IPS DF 4.7 (cell line): ENCODE data around the gene JMJD1C.
"Not testable (repeated sequence)": the region's sequence is repeated elsewhere in the genome, so short reads cannot be mapped to it uniquely, and the experiment has no call there.

ENCODE experiments used
- DNase-seq: peaks from one replicate; pipeline ENCODE4 v3.0.0-alpha.2; 2013; ENCODE audit warnings: low spot score; ENCODE audit errors: extremely low read depth

The JMJD1C gene

GRCh38 chr10:63260860-63261251 lies 204.9 kb downstream of the JMJD1C start:
- DNase-seq, result no peak

DNA sequence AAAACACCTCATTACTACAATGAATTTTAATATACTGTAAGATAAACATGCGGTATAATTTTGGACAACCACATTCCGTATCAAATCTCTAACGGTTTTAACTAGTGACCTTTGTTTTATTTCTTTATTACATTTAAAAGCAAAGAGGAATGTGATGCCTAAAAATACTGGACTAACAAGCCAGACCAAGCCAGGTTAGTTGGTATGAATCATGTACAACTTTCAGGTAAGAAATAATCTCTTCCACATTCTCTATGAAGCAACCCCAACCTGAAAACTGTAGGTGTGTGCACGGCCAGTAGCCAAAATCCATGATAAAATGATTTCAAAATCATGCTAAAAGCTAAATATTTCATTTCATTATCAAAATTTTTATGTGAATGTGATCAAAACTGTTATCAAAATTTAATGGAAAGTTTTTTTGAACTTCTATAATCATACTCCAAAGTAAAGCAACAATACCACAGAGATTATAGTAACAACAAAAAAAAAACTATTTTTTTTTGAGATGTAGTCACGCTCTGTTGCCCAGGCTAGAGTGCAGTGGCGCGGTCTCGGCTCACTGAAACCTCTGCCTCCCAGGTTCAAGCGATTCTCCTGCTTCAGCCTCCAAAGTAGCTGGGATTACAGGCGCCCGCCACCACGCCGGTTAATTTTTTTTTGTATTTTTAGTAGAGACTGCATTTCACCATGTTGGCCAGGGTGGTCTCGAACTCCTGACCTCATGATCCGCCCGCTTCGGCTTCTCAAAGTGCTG lies 205.5 kb downstream of the JMJD1C start:
- no peak for DNase-seq

GRCh38 chr10:63258920-63259678 lies 206.7 kb downstream of the JMJD1C start:
- DNase-seq, result no peak

GRCh38 chr10:63257778-63258177 lies 208.0 kb downstream of the JMJD1C start:
- DNase-seq, result no peak

GRCh38 chr10:63256009-63256773 lies 209.6 kb downstream of the JMJD1C start:
- no peak for DNase-seq

DNA sequence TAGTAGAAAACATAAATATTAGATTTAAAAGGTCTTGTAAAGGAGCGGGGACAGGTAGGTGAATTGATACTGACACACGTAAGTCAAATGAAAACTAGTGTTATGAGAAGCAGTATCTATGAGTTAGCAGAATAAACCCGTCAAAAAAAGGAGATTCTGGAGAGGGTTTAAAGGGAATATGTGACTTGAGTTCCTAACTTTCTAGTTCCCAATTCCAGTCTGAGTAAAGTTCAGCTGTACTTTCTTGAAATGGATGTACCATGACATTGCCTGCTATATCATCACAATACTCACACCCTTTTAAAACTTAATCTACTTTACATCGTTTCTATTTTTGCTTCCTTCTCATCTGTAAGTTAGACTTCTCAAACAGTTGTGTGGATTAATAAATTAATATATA lies 210.5 kb downstream of the JMJD1C start:
- no peak for DNase-seq

GRCh38 chr10:63253040-63253439 lies 212.7 kb downstream of the JMJD1C start:
- no peak for DNase-seq

GRCh38 chr10:63252095-63252762 lies 213.5 kb downstream of the JMJD1C start:
- DNase-seq, result no peak

- DNase-seq, result no peak
Measured at GRCh38 chr10:63250032-63250431, 215.7 kb downstream of the JMJD1C start.

DNA sequence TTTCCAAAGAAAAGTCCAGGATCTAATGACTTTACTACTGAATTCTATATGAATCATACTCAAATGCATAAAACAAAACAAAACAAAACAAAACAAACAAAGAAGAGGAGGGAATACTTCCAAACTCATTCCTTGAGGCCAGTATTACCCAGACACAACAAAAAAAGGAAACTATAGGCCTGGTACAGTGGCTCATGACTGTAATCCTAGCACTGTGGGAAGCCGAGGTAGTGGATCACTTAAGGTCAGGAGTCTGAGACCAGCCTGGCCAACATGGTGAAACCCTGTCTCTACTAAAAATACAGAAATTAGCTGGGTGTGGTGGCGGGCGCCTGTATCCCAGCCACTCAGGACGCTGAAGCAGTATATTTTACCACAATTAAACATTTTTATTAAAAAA lies 218.0 kb downstream of the JMJD1C start:
- DNase-seq, result no peak

DNA sequence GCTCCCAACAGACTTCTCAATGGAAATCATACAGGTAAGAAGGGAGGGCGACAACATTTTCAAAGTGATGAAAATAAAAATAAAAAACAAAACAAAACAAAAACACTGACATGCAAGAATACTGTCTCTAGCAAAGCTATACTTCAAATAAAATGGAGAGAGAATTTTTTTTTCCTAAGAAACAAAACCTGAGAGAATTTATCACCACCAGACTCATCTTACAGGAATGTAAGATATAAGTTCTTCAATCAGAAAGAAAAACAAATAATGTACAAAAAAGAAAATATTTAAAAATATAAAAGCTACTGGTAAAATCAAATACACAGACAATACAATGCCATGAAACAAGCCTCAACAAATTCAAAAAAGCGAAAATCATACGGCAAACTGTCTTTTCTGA lies 219.4 kb downstream of the JMJD1C start:
- no peak for DNase-seq

DNA sequence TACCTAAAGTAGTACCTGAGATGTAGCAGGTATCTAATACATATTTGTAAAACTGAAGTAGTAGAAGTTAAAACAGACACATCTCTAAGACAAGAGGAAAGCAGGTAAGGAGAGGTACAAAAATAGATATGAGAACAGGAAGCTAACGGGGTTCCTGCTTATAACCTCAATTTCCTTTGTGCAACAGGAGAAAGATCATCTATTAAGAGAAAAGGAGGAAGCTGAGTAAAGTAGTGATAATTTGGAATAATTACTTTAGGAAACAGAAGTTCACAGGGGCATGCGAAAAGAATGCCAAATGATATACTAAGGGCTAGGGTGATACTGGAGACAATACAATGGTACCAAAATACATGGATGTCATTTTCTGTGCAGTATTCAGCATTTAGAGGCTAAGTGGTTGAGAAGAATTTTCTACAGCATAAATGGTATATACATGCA lies 223.9 kb downstream of the JMJD1C start:
- DNase-seq, result no peak

DNA sequence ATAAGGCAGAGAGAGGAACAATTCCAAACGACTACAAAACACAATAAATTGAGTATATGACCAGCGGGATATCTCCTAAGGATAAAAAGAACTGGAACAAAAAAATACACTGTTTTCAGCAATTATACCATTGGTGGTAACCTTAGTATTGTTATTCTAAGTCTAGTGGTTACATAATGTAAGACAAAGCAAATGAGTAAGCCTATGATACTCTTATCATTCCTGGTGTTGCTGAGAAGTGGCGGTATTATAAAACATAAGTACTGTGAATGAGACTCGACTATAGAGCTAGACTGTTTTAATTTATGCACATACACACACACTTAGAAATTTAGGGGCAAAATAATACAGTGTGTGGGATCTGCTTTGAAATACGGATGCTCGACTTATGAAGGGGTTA lies 225.0 kb downstream of the JMJD1C start:
- DNase-seq, result no peak

- no peak for DNase-seq
Measured at GRCh38 chr10:63238501-63238900, 227.3 kb downstream of the JMJD1C start.

- DNase-seq, result no peak
Measured at GRCh38 chr10:63237396-63237795, 228.4 kb downstream of the JMJD1C start.

DNA sequence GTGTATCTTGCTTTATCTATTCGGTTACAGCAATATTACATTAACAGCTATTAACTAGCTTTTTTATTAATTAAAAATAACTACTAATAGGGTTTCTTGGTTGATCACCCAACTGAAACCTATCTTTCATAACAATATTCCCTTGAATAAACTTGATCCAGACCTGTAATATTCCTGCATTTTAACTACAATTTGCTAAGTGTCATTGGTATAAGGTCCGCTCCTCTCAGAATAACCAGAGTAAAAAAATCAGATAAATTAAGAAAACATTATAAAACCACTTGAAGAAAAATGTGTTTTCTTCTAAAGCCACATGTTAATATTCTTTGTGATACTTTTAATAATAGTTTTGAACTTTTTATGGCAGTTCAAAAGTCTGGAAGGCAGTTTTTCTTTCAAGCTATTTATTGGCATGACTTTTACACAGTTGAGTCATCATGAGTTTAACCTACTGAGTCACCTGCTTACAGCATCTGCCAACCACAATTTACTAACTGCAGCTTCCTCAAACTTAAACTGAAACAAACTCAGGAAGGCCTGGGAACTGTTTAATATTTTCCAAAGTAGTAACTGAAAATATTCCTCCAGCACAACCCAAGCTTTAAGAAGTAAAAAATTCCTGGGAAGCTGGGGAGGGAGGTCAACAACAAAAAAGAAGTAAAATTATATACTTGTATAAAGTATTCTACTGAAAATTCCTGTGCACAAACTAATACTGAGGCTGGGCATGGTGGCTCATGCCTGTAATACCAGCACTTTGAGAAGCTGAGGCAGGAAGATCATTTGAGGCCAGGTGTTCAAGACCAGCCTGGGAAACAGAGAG lies 229.5 kb downstream of the JMJD1C start:
- DNase-seq, result no peak

- not testable (repeated sequence) for DNase-seq
Measured at GRCh38 chr10:63235136-63235535, 230.6 kb downstream of the JMJD1C start.

GRCh38 chr10:63229161-63229560 lies 236.6 kb downstream of the JMJD1C start:
- DNase-seq, result no peak

- no peak for DNase-seq
Measured at GRCh38 chr10:63228237-63228636, 237.5 kb downstream of the JMJD1C start.

- DNase-seq, result no peak
Measured at GRCh38 chr10:63227207-63227895, 238.4 kb downstream of the JMJD1C start.
